ENCODE measurements around the gene SGMS1. TPM values are rescaled to one million over a fixed set of nuclear protein-coding genes. Genes with fewer than 3 reads are reported as not detected.
A peak's percentile ranks its signal among the peaks of the same experiment; 100 is the strongest.

SGMS1 gene
- total RNA-seq, 6 experiments from 2014 or later, result 13.6 to 49.8 (median 20.0) TPM

- no peak for DNase-seq
- ATAC-seq, result peak in 1 of 4 donors; percentile 6
- TF ChIP-seq CTCF (IDR thresholded peaks at IDR 0.05) (no peak), POLR2A (IDR thresholded peaks at IDR 0.05) (no peak)
- Histone ChIP-seq H3K27me3 (no peaks in the 10 kb centered on the region), H3K4me3 (no peak overlapping the region), H3K4me1 (peaks cover 0 to 43% (median 18%) of the 10 kb centered on the region in 4 donors), H3K27ac (peak overlapping the region in 1 of 3 donors; percentile 28), H3K36me3 (no peaks in the 10 kb centered on the region), H3K9me3 (no peaks in the 10 kb centered on the region)
- 47% methylated on average over 8 of the region's 8 CpGs for WGBS (ENCODE audit: insufficient coverage, low coverage, low lambda C conversion rate, missing lambda C conversion rate)
- intact Hi-C loops (cut with DNase I), result no loop called here
Observed at GRCh38 chr10:50397312-50398140, 226.2 kb downstream of the SGMS1 start.

GRCh38 chr10:50396491-50397311 is 227.1 kb downstream of the SGMS1 start:
- Histone ChIP-seq H3K9me3 (no peaks in the 10 kb centered on the region), H3K36me3 (no peaks in the 10 kb centered on the region), H3K4me1 (peaks cover 0 to 50% (median 21%) of the 10 kb centered on the region in 4 donors), H3K27me3 (no peaks in the 10 kb centered on the region), H3K27ac (peak overlapping the region in 2 of 3 donors; percentile 86 to 94), H3K4me3 (no peak overlapping the region)
- TF ChIP-seq POLR2A (IDR thresholded peaks at IDR 0.05) (no peak), CTCF (IDR thresholded peaks at IDR 0.05) (no peak)
- DNase-seq (no peak), ATAC-seq (no peak)
- WGBS (ENCODE audit: insufficient coverage, low coverage, low lambda C conversion rate, missing lambda C conversion rate), result 87% methylated on average over 7 of the region's 7 CpGs
- intact Hi-C loops (cut with DNase I), result no loop called here

- intact Hi-C loops (cut with DNase I), result no loop called here
- no peak for TF ChIP-seq CTCF (IDR thresholded peaks at IDR 0.05)
- no peak for TF ChIP-seq POLR2A (IDR thresholded peaks at IDR 0.05)
- H3K27ac ChIP-seq, result peak overlapping the region; percentile 47 to 94 (median 86)
- no peaks in the 10 kb centered on the region for H3K9me3 ChIP-seq
- ATAC-seq (no peak), DNase-seq (no peak)
- 51% methylated on average over 2 of the region's 2 CpGs for WGBS (ENCODE audit: insufficient coverage, low coverage, low lambda C conversion rate, missing lambda C conversion rate)
- H3K4me1 ChIP-seq, result peaks cover 0 to 51% (median 25%) of the 10 kb centered on the region in 4 donors
- H3K36me3 ChIP-seq, result no peaks in the 10 kb centered on the region
- H3K27me3 ChIP-seq, result no peaks in the 10 kb centered on the region
- no peak overlapping the region for H3K4me3 ChIP-seq
Observed at GRCh38 chr10:50395851-50396250, 227.9 kb downstream of the SGMS1 start.

GRCh38 chr10:50395271-50395670 is 228.5 kb downstream of the SGMS1 start:
- DNase-seq, result peak in 1 of 3 donors; percentile 75
- H3K4me3 ChIP-seq, result no peak overlapping the region
- TF ChIP-seq CTCF (IDR thresholded peaks at IDR 0.05), result no peak
- no peak for TF ChIP-seq POLR2A (IDR thresholded peaks at IDR 0.05)
- ATAC-seq, result peak; percentile 70 to 90 (median 79)
- 13% methylated on average over 1 of the region's 1 CpG for WGBS (ENCODE audit: insufficient coverage, low coverage, low lambda C conversion rate, missing lambda C conversion rate)
- no peaks in the 10 kb centered on the region for H3K27me3 ChIP-seq
- no peaks in the 10 kb centered on the region for H3K36me3 ChIP-seq
- intact Hi-C loops (cut with DNase I), result no loop called here
- H3K27ac ChIP-seq, result peak overlapping the region; percentile 76 to 94 (median 86)
- peaks cover 0 to 54% (median 26%) of the 10 kb centered on the region in 4 donors for H3K4me1 ChIP-seq
- no peaks in the 10 kb centered on the region for H3K9me3 ChIP-seq
